Endothelial cell of umbilical vein (primary cell): ENCODE data around the gene TBX5. TPM values are rescaled to one million over a fixed set of nuclear protein-coding genes. Genes with fewer than 3 reads are reported as not detected.

Experiments
- BruUV-seq: library from RNA; stranded (reverse); fragments of 400-500 nt; replicated peaks from 2 replicates; lab custom pipeline; 2021; lab: Mats Ljungman, UMichigan
- CTCF ChIA-PET: fragments of 300-600, 350-600 bp; sonication (Branson Sonifier 250); formaldehyde crosslinking; loops from one replicate; lab custom pipeline; 2021; ENCODE audit warnings: antibody characterized with exemption, inconsistent platforms; lab: Charles Lee
- POLR2A ChIA-PET: fragments of 300-600, 350-600 bp; sonication (Branson Sonifier 250); formaldehyde crosslinking; loops from one replicate; lab custom pipeline; 2021; ENCODE audit warnings: antibody characterized with exemption, inconsistent platforms; lab: Charles Lee
- DNase-seq: peaks from one replicate; pipeline ENCODE4 v3.0.0-alpha.2; 2011; ENCODE audit warnings: low read depth, low spot score
- FAIRE-seq: peaks from 2 replicates; lab custom pipeline; 2011; peaks lifted over from hg19 to GRCh38; lab: Jason Lieb, UNC
- H2AFZ ChIP-seq: 2 replicates; pipeline ENCODE4 v1.6.0; 2012; ENCODE audit warnings: low read depth, low read length, control low read depth, inconsistent platforms
- H3K27ac ChIP-seq: 2 replicates; pipeline ENCODE4 v1.5.1; 2011; ENCODE audit warnings: low read depth, mild to moderate bottlenecking, control low read depth, low read length, moderate library complexity; ENCODE audit not compliant: insufficient read depth
- H3K27me3 ChIP-seq, 2 experiments: 2 replicates each; pipeline versions ENCODE4 v1.6.0 to v1.6.1; 2011; ENCODE audit warnings: low read length in 2 of 2, mixed read lengths in 1 of 2; ENCODE audit not compliant: control insufficient read depth in 2 of 2, insufficient read depth in 2 of 2
- H3K36me3 ChIP-seq, 2 experiments: 2 replicates in 1 of 2; 3 replicates in 1 of 2; pipeline ENCODE4 v1.5.1; 2011; ENCODE audit warnings: low read length in 2 of 2, mild to moderate bottlenecking in 1 of 2, moderate library complexity in 1 of 2; ENCODE audit not compliant: control insufficient read depth in 2 of 2, insufficient read depth in 2 of 2; ENCODE audit errors: extremely low read depth in 1 of 2
- H3K4me1 ChIP-seq: 3 replicates; pipeline ENCODE4 v1.5.1; 2011; ENCODE audit warnings: mild to moderate bottlenecking, low read length; ENCODE audit not compliant: control insufficient read depth, insufficient read depth; ENCODE audit errors: extremely low read depth
- H3K4me2 ChIP-seq: 2 replicates; pipeline ENCODE4 v1.6.1; 2011; ENCODE audit warnings: low read length, control low read depth, mixed read lengths; ENCODE audit not compliant: insufficient read depth
- H3K4me3 ChIP-seq, 3 experiments: fragments of 200-600 bp in 1 of 3; sonication (generic), shearing (Covaris generic) in 1 of 3; replicated peaks in 1 of 3; 2 replicates each; pipeline ENCODE4 v1.5.1; 2011 to 2016; ENCODE audit warnings: control low read depth in 3 of 3, low read length in 3 of 3, mild to moderate bottlenecking in 2 of 3, inconsistent platforms in 1 of 3, low read depth in 1 of 3, moderate library complexity in 1 of 3; ENCODE audit not compliant: insufficient read depth in 1 of 3
- H3K79me2 ChIP-seq: 2 replicates; pipeline ENCODE4 v1.6.0; 2012; ENCODE audit warnings: low read length, inconsistent platforms; ENCODE audit not compliant: control insufficient read depth, insufficient read depth
- H3K9ac ChIP-seq: replicated peaks from 2 replicates; pipeline ENCODE3; 2011; ENCODE audit warnings: low read length, control low read depth; ENCODE audit not compliant: insufficient read depth; ENCODE audit errors: extremely low read depth
- H3K9me1 ChIP-seq: replicated peaks from 3 replicates; pipeline ENCODE4 v1.6.0; 2011; ENCODE audit warnings: mild to moderate bottlenecking, low read length; ENCODE audit not compliant: control insufficient read depth, insufficient read depth; ENCODE audit errors: extremely low read depth
- H3K9me3 ChIP-seq: replicated peaks from 2 replicates; pipeline ENCODE4 v1.5.1; 2012; ENCODE audit warnings: low read length, inconsistent platforms; ENCODE audit not compliant: control insufficient read depth, insufficient read depth
- H4K20me1 ChIP-seq: replicated peaks from 2 replicates; pipeline ENCODE3; 2011; ENCODE audit warnings: mild to moderate bottlenecking, low read length; ENCODE audit not compliant: control insufficient read depth, insufficient read depth; ENCODE audit errors: extremely low read depth
- EZH2 ChIP-seq: IDR thresholded peaks from 2 replicates; pipeline ENCODE4 v1.6.1; 2012; ENCODE audit warnings: borderline replicate concordance, low read depth, mild to moderate bottlenecking, moderate library complexity, low read length, inconsistent platforms; ENCODE audit not compliant: severe bottlenecking
- FOS ChIP-seq: IDR thresholded peaks from 2 replicates; pipeline ENCODE4 v1.6.1; 2011; ENCODE audit warnings: mild to moderate bottlenecking, low read length, moderate library complexity, borderline replicate concordance; ENCODE audit not compliant: insufficient read depth
- GATA2 ChIP-seq: IDR thresholded peaks from 2 replicates; pipeline ENCODE4 v1.7.0; 2011; ENCODE audit warnings: low read depth, mild to moderate bottlenecking, moderate library complexity, mixed read lengths, low read length; ENCODE audit not compliant: insufficient read length, insufficient read depth
- JUN ChIP-seq: IDR thresholded peaks from 2 replicates; pipeline ENCODE4 v1.6.1; 2011; ENCODE audit warnings: borderline replicate concordance, low read depth; ENCODE audit not compliant: insufficient read length, insufficient read depth
- MYC ChIP-seq: IDR thresholded peaks from one replicate; pipeline ENCODE4 v1.6.1; 2011; ENCODE audit warnings: mild to moderate bottlenecking, low read depth, low read length
- POLR2A ChIP-seq: IDR thresholded peaks from 2 replicates; pipeline ENCODE4 v1.6.1; 2012; ENCODE audit warnings: low read depth, mild to moderate bottlenecking, control low read depth, low read length
- POLR2AphosphoS5 ChIP-seq: IDR thresholded peaks from 2 replicates; pipeline ENCODE4 v1.6.1; 2012; ENCODE audit warnings: low read depth, mild to moderate bottlenecking, control low read depth, low read length, moderate library complexity; ENCODE audit not compliant: insufficient read depth
- dilution Hi-C: fragments of 300-500 bp; cut with MboI; formaldehyde crosslinking; loops from one replicate; pipeline ENCODE4 v1.15.0; 2019; ENCODE audit warnings: low sequenced_read_pairs; ENCODE audit not compliant: extremely low pct_ligation_motif_present
- intact Hi-C: fragments of 100-400 bp; cut with micrococcal nuclease; formaldehyde crosslinking; loops from one replicate; pipeline ENCODE4 v1.10.0; 2022
- polyA plus RNA-seq, 4 experiments: library from polyadenylated mRNA; depleted of rRNA in 3 of 4; stranded (reverse) in 3 of 4; unstranded in 1 of 4; fragments of >200 nt; gene quantifications; 2 replicates each; pipeline versions ENCODE4 v1.2.1 to v1.2.3, GENCODE V29; 2011 to 2012; ENCODE audit warnings: missing spikeins in 1 of 4
- total RNA-seq: library from RNA; stranded (reverse); gene quantifications from 2 replicates; pipeline ENCODE4 v1.2.3, GENCODE V29; 2021
- TF ChIP-seq, protein P1 (sequence below): IDR thresholded peaks from 2 replicates; pipeline ENCODE4 v1.6.1; 2011; ENCODE audit not compliant: insufficient read depth, insufficient read length
- TF ChIP-seq, protein P2 (sequence below), 2 donors: IDR thresholded peaks; 1 replicate in 1 of 2; 2 replicates in 1 of 2; pipeline ENCODE4 v1.5.1; 2011; ENCODE audit warnings: low read length in 2 of 2, mild to moderate bottlenecking in 2 of 2, moderate library complexity in 2 of 2, control low read depth in 1 of 2, inconsistent platforms in 1 of 2, low read depth in 1 of 2; ENCODE audit not compliant: insufficient read depth in 1 of 2; ENCODE audit errors: extremely low read depth in 1 of 2

TBX5 gene
- total and polyA plus RNA-seq, 2 donors (not counting 3 experiments of a cell fraction or from before 2014, with no cell fraction given), result not detected

DNA sequence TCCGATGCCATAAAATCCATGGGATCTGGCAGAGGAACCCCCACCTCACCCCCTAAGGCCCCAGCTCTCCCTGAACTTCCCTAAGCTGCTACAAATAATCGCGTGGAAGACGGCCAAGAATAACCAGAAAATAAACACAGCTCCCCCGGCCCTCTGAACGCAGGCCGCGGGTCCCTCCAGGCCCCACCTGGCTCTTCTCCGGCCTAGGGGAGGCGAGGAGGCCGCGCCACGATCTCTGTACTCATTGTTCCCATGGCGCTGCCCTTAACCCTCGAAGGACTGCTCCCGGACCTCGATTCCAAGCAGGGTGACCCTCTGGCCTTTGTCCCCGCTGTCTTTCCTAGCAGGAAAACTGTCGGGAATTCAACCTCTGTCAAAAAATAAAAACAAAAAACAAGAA, 33.9 kb upstream of the TBX5 start:
- ChIA-PET POLR2A (no interaction called here), CTCF (no interaction called here)
- H3K36me3 ChIP-seq, result no peaks in the 10 kb centered on the region
- no peak overlapping the region for H2AFZ ChIP-seq
- FAIRE-seq, result no peak
- intact Hi-C loops (no loop called here), dilution Hi-C loops (no loop called here)
- H4K20me1 ChIP-seq, result no peaks in the 10 kb centered on the region
- BruUV-seq, result no TSS peak
- H3K9me3 ChIP-seq, result no peaks in the 10 kb centered on the region
- no peaks in the 10 kb centered on the region for H3K4me1 ChIP-seq
- no peak for TF ChIP-seq MYC
- no peak for TF ChIP-seq EZH2
- TF ChIP-seq JUN, result no peak
- TF ChIP-seq, protein P1, sequence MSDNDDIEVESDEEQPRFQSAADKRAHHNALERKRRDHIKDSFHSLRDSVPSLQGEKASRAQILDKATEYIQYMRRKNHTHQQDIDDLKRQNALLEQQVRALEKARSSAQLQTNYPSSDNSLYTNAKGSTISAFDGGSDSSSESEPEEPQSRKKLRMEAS, result no peak
- no peak for TF ChIP-seq FOS
- TF ChIP-seq, protein P2, sequence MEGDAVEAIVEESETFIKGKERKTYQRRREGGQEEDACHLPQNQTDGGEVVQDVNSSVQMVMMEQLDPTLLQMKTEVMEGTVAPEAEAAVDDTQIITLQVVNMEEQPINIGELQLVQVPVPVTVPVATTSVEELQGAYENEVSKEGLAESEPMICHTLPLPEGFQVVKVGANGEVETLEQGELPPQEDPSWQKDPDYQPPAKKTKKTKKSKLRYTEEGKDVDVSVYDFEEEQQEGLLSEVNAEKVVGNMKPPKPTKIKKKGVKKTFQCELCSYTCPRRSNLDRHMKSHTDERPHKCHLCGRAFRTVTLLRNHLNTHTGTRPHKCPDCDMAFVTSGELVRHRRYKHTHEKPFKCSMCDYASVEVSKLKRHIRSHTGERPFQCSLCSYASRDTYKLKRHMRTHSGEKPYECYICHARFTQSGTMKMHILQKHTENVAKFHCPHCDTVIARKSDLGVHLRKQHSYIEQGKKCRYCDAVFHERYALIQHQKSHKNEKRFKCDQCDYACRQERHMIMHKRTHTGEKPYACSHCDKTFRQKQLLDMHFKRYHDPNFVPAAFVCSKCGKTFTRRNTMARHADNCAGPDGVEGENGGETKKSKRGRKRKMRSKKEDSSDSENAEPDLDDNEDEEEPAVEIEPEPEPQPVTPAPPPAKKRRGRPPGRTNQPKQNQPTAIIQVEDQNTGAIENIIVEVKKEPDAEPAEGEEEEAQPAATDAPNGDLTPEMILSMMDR (IDR thresholded peaks at IDR 0.05; ENCODE audit: extremely low read depth in 1 of 2, insufficient read depth in 1 of 2, low read depth in 1 of 2, low read length in 2 of 2), result no peak
- no peak for TF ChIP-seq GATA2
- TF ChIP-seq POLR2AphosphoS5, result no peak
- TF ChIP-seq POLR2A, result no peak
- H3K27me3 ChIP-seq, result peaks cover 45% of the 10 kb centered on the region in 2 experiments
- no peaks in the 10 kb centered on the region for H3K9me1 ChIP-seq
- no peak overlapping the region for H3K4me2 ChIP-seq
- DNase-seq, result no peak
- H3K79me2 ChIP-seq, result no peaks in the 10 kb centered on the region
- no peak overlapping the region for H3K9ac ChIP-seq
- no peak overlapping the region for H3K4me3 ChIP-seq
- no peak overlapping the region for H3K27ac ChIP-seq
